Hematopoietic multipotent progenitor cell treated with erythropoietin and hydrocortisone succinate and interleukin-3 and kit ligand, for 4 days (in vitro differentiated cells): Measurements from ENCODE around the gene DENND1B.
A peak's percentile ranks its signal among the peaks of the same experiment; 100 is the strongest.

Source experiments
- DNase-seq: peaks from one replicate; pipeline ENCODE4 v3.0.0-alpha.2; 2015

Gene DENND1B

DNA sequence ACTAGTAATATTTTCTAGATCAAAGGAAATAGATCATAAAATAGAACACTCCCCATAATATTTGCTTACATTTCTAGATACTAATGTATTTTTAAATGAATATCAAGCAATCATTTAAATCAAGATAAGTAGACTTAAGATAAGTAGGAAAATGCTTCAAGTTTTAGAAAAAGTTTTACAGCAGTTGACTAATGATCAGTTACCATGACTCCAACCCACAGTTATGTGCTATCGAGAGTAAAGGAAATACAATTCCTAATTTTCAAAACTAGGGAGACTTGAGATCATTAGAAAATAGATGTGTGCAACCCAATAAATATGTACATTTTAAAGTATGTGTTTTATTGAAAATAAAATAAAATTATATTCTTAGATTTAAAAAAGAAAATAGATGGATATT is 95.0 kb downstream of the DENND1B start:
- no peak for DNase-seq

DNA sequence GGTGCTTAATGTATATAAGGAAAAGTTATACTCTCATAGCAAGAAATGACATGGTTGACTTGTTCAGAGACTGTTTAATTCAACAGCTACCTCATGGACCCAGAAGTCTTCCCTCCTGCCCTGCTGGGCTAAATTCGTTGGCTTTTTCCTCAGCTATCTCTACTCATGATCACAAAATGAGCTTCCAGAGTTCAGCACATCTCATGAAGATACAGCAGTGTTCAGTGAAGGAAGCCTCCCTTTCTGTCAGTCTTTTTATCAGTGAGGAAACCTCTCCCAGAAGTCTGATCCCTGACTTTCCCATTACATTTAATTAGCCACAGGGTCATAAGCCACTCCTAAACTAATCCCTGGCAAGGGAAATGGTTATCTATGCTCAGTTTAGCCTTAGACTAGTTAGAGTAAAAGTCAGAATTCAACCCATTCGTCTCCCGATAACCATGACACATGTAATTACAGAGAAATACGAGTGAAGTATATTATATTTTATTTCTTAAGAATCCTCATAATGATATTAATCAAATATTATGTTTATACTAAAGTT is 97.5 kb downstream of the DENND1B start:
- no peak for DNase-seq

DNA sequence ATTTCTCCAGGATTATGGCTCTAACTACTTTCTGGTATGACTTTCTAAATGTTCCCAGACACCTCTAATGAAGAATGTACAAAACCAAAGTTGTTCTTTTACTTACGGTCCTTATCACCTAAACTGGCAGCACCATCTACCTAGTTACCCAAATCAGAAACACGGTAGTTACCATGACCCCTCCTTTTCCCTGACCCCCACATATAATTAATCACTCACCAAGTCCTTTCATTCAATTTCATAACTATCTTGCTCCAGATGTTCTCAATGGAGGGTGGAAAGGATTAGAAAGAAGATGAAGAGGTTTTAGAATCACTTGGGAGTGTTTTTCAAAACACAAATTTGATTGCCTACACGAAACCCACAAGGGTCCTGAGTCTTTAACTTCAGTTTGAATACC is 98.0 kb downstream of the DENND1B start:
- DNase-seq, result no peak

DNA sequence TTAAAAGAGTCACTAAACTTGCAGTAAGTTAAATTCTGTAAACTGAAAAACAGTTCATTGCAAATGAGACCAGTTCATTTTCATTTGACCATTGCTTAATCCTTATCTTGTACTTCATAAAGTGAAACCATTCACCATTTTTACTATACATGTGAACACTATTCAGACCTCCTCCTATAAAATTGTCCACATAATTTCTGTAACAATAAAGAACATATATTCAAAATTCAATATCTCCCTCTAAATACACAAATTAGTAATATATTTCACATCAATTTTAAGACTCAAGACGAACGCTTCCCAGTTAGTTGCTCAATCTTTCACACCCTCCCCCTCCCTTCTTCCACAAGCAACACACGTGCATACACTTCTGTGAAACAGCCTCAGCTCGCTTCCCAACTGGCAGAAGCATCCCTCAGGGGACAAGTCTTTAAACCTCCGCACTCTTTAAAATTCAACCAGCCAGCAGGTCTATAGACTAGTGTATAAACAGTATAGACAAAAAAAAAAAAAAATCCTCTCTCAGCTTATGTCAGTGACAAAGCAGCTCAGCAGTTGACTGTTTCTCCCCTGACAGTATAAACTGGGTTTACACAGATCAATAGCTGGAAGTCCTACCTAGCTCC is 99.6 kb downstream of the DENND1B start:
- peak; percentile 55 for DNase-seq

DNA sequence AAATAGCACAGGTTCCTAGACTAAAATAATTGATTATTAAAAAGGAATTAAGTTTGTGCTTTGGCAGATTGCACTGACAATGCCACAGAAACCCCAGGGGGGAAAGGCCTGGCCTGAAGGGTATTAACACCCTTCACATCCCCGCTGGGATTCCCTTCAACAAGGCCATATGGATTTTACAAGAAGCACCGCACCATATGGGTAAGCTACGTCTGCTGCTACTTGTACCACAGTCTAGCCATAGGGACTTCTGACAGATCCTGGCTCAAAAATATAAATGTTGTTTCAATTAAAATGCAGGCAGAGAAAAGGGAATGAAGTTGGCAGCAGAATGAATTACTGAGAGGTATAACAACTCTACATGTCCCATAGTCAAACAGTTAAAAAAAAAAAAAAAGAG is 101.0 kb downstream of the DENND1B start:
- DNase-seq, result no peak

DNA sequence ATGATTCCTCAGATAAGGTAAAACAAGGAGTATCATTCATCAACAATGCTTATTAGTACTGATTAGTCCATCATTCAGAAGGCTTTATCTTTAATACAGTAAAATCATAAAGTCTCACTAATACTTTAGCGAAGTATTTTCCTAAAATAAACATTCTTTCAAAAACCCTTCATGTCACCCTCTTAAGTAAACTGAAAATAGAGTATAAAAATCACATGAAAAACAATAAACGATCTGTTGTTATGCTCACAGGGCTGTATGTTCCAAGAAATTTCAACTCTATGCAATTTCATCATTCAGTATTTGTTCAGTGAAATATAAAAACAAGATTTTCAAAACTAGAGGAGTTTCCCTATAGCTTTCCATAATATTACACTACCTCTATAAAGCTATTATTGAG is 102.0 kb downstream of the DENND1B start:
- no peak for DNase-seq

DNA sequence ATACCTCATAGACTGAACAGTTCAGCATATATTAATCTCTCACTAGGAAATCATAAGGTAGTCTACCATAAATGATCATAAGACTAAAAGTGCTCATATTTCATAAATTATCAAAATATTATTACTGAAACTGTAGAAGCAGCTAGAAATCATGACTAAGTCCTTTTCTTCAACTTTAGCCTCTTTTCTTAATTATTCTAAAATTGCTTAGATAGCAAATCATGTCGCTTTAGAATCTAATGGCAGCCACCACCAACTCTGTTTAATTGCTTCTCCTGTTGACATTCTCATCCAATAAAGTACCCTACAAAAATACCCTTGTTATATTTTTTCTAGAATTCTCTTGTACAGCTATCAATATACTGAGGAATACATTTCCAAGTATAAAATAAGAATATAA is 102.9 kb downstream of the DENND1B start:
- no peak for DNase-seq

DNA sequence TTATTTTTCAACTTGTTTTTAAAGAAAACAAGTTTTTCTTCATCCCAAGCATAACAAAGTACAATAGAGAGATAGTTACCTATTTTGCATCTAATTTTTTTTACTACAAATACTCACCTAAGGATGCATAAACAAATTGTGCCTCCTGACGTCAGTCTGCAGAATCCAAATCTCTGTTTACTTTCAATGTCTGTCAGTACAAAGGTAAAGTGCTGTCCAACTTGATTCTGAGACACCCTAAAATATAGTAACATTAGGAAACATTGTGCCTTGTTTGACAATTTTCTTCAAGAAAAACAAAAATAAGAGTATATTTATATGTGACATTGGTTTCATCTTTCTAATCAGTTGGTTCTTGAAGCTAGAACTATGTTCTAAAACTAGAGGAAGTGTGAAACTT is 103.4 kb downstream of the DENND1B start:
- no peak for DNase-seq

DNA sequence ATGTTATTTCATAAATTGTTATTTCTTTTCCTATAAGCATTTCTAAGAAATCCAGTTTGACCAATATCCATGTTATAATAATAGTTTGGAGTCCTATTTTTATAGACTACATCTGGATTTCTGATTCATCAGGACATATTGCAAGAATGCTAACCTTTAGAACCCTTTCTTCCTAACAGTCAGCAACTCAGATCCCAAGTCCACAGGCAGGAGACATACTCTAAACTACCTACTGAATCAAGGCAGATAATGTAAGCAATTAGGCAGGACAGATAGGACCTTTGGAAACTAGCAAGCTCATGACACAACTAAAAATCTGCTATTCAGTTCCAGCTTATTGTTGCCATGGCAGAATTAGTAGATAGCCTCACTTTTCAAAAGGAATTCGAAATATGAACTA is 104.1 kb downstream of the DENND1B start:
- DNase-seq, result no peak

DNA sequence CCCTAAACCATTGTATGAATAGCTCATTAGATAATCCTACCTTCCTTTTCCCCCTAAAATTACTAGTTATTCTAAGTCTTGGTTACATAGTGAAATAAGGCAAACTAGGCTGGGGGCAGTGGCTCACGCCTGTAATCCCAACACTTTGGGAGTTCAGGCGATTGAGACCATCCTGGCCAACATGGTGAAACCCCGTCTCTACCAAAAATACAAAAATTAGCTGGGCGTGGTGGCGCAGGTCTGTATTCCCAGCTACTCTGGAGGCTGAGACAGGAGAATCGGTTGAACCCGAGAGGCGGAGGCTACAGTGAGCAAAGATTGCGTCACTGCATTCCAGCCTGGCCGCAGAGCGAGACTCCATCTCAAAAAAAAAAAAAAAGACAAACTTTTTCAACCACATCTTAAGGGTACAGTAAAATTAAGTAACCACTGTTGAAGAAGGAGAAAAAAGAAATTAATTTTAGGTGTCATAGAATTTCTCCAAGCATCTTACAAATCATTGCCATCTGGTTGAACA is 108.5 kb downstream of the DENND1B start:
- DNase-seq, result no peak

DNA sequence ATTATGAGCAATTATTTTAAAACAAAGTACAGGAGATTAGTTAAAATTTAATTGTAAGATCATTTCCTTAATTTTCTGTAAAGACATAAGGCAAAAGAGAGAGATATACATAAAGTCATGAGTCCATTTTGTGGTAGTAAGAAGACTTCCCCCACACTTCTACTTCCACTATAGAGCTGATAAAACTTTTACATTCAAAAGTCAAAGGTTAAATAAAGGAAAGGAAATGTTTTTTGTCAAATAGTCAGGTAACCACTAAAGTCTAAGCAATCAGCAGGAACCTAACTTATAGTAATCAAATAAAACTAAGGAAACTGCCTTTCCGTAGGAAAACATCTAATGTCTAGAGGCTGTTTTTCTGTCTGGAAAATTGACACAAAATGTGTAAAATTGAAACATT is 110.9 kb downstream of the DENND1B start:
- no peak for DNase-seq

DNA sequence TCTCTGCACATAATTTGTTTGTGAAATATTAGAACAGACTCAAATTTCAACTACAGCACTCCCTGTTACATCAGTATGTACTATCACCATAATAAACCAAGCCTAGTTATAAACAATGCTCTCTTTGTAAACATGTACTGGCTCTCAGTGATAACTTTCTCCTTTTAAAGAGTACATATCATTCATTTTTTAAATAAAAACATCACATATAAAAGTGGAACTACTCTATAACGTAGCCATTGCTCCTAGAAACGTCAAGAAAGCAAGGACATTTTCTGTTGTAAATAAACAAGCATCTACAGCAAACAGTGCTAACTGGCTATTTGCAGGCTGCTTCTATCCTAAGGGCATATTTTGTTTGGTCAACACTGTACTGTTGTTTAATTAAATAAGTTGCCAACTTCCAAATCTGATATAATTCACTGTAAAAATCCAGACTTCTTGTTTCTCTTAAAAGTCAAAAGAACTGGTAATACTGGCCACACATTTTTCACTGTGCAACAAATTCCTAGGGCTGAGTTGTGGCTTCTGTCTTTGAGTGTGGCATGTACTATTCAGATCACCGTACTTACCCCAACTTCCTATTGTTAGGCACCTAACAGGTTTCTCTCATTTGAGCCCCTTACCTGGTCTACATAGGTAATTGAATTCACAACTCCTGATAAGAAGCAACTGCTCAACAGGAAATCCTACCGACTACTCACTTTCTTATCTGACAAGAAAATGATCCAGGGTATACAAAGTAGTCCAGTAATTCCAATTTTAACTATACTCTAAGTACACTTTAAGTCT is 111.9 kb downstream of the DENND1B start:
- DNase-seq, result no peak

DNA sequence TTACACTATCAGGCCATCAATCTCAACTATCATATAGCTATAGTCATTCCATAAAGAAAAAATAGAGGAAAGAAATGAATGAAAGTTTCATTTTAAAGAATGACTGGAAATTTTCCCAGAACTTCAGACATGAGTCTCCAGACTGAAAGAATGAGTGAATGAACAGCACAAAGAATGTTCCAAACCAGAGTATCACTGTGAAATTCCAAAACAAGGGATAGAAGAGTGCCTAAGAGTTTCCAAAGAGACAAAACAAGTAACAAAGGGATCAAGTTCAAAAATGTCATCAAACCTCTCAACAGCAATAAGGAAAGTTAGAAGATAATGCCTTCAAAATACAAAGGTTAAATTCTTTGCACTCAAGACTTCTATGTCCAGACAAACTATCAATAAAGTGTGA is 114.9 kb downstream of the DENND1B start:
- DNase-seq, result no peak

DNA sequence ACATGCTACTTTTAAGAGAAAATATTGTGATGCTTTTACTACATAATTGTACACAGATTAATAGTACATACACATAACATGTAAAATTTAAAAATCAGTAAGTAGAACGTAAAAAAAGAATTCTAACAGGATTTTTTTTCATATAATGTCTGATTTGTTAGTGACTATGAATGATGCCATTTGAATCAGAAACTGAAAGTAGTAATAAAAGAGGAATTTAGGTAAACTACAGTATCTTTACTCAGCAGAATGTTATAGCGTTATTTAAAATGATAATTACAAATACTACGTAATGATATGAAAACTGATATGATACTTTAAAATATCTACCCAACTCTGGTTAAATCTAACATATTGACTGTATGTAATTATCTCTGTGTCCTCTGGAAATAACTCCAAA is 116.1 kb downstream of the DENND1B start:
- DNase-seq, result no peak

DNA sequence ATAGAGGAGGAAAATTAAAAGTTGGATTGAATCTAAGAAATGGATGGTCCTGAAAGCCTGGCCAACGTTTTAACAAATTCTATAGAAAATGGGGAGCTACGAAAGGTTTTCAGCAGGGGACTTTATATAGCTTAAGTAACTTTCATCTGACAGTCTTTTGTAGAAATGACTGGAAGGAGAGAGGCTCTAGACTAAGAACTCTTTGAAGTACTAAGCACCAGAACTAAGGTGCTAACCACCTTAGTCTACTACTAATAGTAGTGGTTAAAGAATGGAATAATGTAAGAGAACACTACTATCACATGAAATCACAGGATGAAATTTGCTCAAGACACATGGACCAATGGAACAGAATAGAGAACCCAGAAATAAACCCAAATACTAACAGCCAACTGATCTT is 126.1 kb downstream of the DENND1B start:
- DNase-seq, result no peak

DNA sequence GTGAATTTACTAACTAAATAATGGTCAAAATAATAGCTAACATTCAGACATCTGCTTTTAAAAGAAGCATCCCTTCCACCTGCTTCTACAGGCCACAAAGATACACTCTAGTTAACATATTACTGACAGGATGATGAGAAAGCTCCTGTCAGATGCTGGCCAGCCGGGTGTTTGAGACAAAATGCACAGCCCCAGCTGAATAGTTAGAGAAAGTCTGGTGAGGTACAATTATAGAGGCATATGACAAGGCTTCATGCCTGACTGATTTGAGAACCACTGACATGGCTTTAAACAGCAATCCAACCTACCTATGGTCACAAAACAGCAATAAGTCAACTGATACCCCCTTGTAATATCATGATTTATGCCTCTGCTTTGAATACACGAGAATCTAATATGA is 137.0 kb downstream of the DENND1B start:
- no peak for DNase-seq

DNA sequence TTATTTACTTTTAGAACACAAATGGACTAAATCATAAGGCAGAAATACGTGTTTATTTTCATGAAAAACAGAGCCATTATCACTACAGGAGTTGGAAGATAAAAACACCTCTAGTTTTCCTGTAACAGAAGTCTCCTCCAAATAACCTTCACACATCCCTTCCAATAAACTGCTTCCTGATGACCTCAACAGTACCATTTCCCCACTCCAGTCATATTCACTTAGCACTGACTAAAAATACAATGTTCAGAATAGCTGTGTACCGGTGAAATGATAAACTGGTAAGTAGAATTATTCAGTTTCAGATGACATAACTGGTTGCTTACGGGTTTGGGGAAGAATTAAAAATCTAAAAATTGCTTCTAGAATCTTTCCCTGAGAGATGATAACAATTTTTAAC is 137.9 kb downstream of the DENND1B start:
- DNase-seq, result no peak

DNA sequence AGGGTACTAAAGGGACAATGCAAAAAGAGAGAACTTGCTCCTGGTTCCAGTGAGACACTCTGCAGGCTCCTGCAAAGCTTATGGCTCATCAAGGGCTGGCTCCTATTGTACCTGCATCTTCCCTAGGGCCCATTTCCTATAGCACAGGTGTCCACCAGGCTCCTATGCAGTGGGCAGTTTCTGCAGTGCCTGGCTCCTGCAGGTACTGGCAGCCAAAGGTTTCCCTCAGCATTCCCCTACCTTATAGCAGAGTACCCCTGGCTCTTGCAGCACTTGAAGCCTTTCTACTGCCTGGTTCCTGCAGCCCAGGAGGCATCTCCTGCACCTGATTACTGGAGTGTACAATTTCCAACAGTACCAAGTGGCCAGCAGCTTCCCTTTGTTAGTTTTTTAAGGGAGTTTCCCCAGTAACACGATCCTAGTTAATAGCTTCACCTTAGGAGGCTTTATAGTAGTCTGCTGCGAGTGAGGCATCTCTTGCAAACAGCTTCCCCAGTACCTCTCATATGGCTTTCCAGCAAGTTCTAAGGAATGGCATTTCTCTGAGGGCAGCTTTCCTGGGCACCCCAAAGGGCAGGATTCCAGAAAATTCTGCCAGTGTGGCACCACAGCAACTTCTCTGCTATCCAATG is 141.7 kb downstream of the DENND1B start:
- DNase-seq, result no peak

DNA sequence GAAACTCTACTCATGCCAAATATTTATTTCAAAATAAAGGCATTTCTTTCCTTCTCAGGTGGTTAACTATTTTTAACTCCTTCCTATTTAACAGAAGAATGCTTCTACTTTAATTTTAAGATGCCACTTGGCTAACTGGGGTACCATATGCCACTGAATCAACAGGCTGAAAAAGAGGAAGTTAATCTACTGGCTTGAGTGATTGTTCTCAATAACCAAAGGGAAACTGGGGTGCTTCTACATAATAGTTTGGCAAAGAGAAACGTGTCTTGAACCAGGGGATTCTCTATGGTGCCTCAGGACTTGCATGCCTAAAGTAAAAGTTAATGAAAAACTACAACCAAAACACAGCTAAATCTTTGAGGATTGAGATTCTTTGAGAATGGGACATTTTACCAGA is 142.6 kb downstream of the DENND1B start:
- DNase-seq, result peak; percentile 59

DNA sequence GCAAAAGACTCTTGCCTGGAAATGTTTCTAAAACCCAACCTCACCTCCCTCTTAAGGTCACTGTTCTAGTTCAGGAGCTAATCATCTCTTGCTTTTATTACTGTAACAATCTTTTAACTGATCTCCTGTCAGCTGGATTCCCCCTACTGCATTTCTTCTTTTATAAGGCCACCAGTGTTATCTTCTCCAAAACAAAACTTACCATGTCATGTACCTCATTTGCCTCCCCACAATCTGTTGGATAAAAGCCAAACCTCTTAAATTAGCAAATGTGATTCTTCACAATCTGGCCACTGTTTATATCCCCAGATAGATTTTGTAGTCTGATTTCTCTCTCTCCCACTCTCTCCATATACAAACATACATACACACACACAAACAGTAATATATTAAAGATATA is 143.3 kb downstream of the DENND1B start:
- peak; percentile 73 for DNase-seq

DNA sequence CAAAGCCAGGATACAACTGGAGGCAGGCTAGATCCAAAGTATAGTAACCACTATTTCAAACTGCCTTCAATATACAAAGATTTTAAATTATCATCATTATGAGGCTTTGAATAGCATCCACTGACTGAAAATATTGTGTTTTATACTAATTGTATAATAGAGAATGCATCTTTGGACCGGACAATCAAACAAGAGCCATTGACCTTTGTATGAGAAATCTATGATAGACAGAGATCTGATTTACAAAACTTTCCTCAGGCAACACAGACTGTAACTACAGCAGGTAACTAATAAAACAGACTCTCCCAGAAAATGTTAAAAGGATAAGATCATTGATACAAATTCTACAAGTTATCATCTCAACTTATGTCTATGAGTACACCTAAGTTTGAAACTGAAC is 152.9 kb downstream of the DENND1B start:
- DNase-seq, result no peak

DNA sequence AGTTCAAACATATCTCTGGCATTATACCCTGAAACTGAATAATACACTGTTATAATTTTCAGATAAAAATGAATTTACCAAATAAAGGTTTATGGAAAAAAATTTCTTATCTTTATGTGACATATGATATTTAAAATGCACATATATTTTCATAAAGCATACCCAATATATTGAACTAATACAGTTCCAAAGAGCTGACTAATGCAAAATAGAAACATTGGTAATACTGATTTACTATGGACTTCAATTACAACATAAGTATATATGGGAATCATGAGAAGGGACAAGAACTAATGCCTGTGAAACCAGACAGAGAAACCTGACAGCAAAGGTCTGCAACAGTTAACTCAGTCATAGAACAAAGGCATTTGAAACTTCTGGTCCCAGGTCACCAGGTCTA is 153.5 kb downstream of the DENND1B start:
- no peak for DNase-seq

DNA sequence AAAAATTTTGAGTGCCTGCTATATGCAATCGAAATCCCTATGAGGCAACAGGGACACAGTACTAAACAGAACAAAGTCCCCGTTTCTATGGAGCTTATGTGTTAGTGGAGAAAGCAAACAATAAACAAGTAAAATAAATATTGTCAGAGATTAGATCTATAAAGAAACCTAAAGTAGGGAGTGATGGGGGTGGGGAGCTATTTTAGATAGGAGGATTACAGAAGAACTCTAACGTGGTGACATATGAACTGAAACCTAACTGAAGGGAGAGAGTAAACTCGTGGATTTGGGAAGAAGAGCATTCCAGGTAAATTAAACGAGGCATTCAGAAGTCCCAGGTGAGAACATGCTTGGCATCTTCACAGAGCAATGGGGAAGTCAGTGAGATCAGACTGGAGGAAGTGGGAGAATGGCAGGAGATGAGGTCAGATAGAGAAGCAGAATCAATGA is 154.5 kb downstream of the DENND1B start:
- DNase-seq, result no peak
